Measurements from ENCODE around the gene ADCY6.
"Not testable (repeated sequence)": the region's sequence is repeated elsewhere in the genome, so short reads cannot be mapped to it uniquely, and the experiment has no call there.

The ADCY6 gene

GRCh38 chr12:48750769-48751356, 38.0 kb downstream of the ADCY6 start:
- DNase-seq (ENCODE audit: low read depth in 3 of 3): no peak

GRCh38 chr12:48750215-48750614, 38.7 kb downstream of the ADCY6 start:
- no peak for DNase-seq (ENCODE audit: low read depth in 3 of 3)

- no peak for DNase-seq (ENCODE audit: low read depth in 3 of 3)
Observed at GRCh38 chr12:48744251-48745008, 44.5 kb downstream of the ADCY6 start.

GRCh38 chr12:48739618-48740269, 49.1 kb downstream of the ADCY6 start:
- no peak for DNase-seq (ENCODE audit: low read depth in 3 of 3)

GRCh38 chr12:48736456-48736855, 52.4 kb downstream of the ADCY6 start:
- no peak for DNase-seq (ENCODE audit: low read depth in 3 of 3)

GRCh38 chr12:48728807-48729206, 60.1 kb downstream of the ADCY6 start:
- no peak for DNase-seq (ENCODE audit: low read depth in 3 of 3)

- not testable (repeated sequence) for DNase-seq (ENCODE audit: low read depth in 3 of 3)
Observed at GRCh38 chr12:48720737-48721136, 68.2 kb downstream of the ADCY6 start.

GRCh38 chr12:48720171-48720570, 68.7 kb downstream of the ADCY6 start:
- not testable (repeated sequence) for DNase-seq (ENCODE audit: low read depth in 3 of 3)

GRCh38 chr12:48719002-48719401, 69.9 kb downstream of the ADCY6 start:
- DNase-seq (ENCODE audit: low read depth in 3 of 3): not testable (repeated sequence)

- no peak for DNase-seq (ENCODE audit: low read depth in 3 of 3)
Observed at GRCh38 chr12:48717252-48717695, 71.6 kb downstream of the ADCY6 start.

- peak; percentile 95 to 99 (median 99) for DNase-seq (ENCODE audit: low read depth in 3 of 3)
Observed at GRCh38 chr12:48716493-48717251, 72.2 kb downstream of the ADCY6 start, which contains the start of gene CCNT1. CCNT1 (minus strand) TSS chr12:48716707; CDS start chr12:48716675, 32 bp downstream.
